H1 (cell line): Measurements from ENCODE around the gene SLC22A23. TPM values are rescaled to one million over a fixed set of nuclear protein-coding genes. Genes with fewer than 3 reads are reported as not detected.

Experiments
- BACH1 ChIP-seq: IDR thresholded peaks from 2 replicates; pipeline ENCODE4 v1.6.1; 2012; ENCODE audit warnings: low read length, improper control_type of control experiment
- EGR1 ChIP-seq: IDR thresholded peaks from 2 replicates; pipeline ENCODE4 v1.6.1; 2011; ENCODE audit warnings: low read depth, low read length, borderline replicate concordance
- RXRA ChIP-seq: IDR thresholded peaks from 2 replicates; pipeline ENCODE4 v1.6.1; 2011; ENCODE audit warnings: low read depth, mild to moderate bottlenecking, low read length, moderate library complexity; ENCODE audit not compliant: insufficient read depth
- SAP30 ChIP-seq: fragments of 300-600 bp; sonication (generic); IDR thresholded peaks from 2 replicates; pipeline ENCODE4 v1.7.1; 2012; ENCODE audit warnings: low read length, moderate library complexity, mild to moderate bottlenecking, inconsistent platforms; ENCODE audit not compliant: insufficient read depth, insufficient replicate concordance
- polyA plus RNA-seq, 7 experiments: library from polyadenylated mRNA; depleted of rRNA in 3 of 7; stranded (reverse) in 5 of 7; unstranded in 2 of 7; fragments of >200 nt in 5 of 7; fragments of 200-250 nt in 2 of 7; gene quantifications; 1 replicate in 5 of 7; 2 replicates in 1 of 7; 4 replicates in 1 of 7; pipeline versions ENCODE4 v1.2.1 to v1.2.3, GENCODE V29; 2011 to 2013; ENCODE audit warnings: missing spikeins in 2 of 7, mixed read lengths in 2 of 7
- total RNA-seq: library from RNA; stranded (reverse); fragmentation: NEBNext Ultra II Directional; extraction: Animal tissue kit (Norgen Biotek cat#: 25700); gene quantifications from 2 replicates; pipeline ENCODE4 v1.2.1, GENCODE V29; 2021

The SLC22A23 gene
- total and polyA plus RNA-seq, 2 of the 8 experiments (the other 6 are each of a cell fraction or from before 2014, with no cell fraction given), result 9.9 to 38.4 TPM

GRCh38 chr6:3421143-3421542, 35.7 kb downstream of the SLC22A23 start (continued):
- no peak for TF ChIP-seq RXRA
- TF ChIP-seq EGR1, result no peak
- no peak for TF ChIP-seq SAP30
- no peak for TF ChIP-seq BACH1
- TF ChIP-seq, all 59 proteins: peak for 0
